SH-SY5Y (cell line): ENCODE results near the gene GDF9.

Experiments
- GATA2 ChIP-seq: IDR thresholded peaks from 2 replicates; pipeline ENCODE4 v1.6.1; 2011; ENCODE audit warnings: mild to moderate bottlenecking, low read depth, low read length
- GATA3 ChIP-seq: IDR thresholded peaks from 2 replicates; pipeline ENCODE4 v1.6.1; 2011; ENCODE audit warnings: low read depth, mild to moderate bottlenecking, low read length, moderate library complexity

The GDF9 gene

DNA sequence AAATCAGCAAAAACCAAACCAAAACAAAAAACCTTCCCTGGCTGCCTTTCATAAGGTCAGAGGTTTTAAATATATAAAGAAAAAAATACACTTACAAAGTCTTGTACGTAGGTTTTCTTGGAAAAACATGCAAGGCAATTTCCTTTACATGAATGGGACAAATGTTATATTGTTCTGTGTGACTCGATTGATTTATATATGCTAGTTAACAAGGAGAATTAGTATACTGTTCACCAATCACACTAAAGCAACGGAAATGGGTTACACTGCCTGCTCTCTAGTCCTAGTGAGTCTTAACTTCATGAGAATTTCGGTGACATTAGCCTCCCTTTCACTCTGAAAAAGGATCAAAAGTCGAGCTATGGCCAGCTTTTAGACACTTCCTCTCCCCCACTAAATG is 5.5 kb downstream of the GDF9 start:
- no peak for TF ChIP-seq GATA3
- TF ChIP-seq GATA2 = no peak

DNA sequence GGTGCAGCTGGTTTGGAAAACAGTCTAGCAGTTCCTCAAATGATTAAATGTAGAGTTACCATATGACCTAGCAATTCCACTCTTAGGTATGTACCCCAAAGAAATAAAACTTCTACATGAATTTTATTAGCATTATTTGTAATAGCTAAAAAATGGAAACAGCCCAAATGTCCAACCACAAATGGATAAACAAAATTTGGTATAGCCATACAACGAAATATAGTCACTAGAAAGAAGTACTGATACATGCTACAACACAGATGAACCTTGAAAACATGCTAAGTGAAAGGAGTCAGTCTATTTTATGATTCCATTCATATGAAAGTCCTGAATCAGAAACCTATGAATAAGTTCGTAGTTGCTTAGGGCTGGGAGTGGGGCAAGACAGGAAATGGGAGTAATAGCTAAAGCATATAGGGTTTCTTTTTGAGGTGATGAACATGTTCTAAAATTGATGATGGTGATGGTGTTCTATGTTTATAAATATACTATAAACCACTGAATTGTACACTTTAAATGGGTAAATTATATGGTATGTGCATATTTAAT is 6.3 kb downstream of the GDF9 start:
- TF ChIP-seq GATA2 (no peak), GATA3 (no peak)

- TF ChIP-seq GATA3 = no peak
- no peak for TF ChIP-seq GATA2
Measured at GRCh38 chr5:132856011-132856410, 10.3 kb downstream of the GDF9 start.

DNA sequence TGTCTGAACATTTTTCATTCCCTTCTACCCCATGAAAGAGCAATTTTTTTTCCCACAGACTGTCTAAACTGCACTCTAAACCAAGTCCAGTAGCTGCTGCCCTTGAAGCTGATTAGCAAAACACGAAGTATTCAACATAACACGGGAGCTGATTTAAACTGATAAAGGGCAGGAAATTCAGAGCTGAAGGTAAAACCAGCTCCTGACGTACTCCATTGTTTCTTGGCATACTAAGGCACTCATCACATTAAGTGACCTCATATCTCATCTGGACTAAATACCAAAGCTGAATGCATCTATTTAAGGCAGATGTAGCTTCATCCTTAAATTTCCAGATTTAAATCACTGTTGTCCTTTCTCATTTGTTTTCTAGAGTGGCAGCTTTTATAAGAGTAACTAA is 12.0 kb downstream of the GDF9 start:
- TF ChIP-seq GATA3 (no peak), GATA2 (peak; percentile 9; the same call in 1 of the 2 replicates)

DNA sequence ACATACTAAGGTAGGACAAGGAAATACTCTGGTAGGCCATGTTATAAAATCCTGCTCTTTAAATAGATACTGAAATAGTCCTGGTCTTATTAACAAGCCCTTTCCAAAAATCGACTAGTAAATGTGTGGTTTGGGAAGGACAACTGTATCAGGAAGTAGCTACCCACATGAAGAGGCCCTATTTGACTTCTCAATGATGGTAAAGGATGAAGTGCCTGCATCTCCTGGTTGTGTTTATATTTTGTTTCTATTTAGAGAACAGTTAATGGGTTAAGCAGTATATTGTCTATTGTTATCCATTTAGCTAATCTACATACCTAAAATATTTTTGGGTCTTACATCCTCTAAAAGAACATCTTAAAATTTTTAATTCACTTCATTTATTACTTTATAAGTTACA is 12.5 kb downstream of the GDF9 start:
- TF ChIP-seq GATA3 (no peak), GATA2 (no peak)

DNA sequence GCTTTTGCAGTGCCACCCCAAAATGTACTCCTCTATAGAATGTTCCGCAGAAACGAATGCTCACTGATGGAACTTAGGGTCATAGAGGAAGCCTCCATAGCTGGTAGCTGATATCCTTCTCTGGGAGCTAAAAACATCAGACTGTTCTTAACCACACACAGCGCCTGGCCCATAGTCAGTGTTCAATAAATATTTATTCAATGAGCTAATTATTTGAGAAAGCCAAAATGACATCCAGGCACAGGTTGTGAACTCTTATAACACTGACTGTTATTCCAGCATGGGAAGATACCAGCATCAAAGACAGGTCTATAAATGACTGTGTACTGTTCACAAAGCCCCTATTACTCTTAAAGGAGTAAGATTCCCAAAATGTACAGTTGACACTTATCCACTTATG is 12.9 kb downstream of the GDF9 start:
- no peak for TF ChIP-seq GATA2
- TF ChIP-seq GATA3 = no peak

- no peak for TF ChIP-seq GATA2
Measured at GRCh38 chr5:132850066-132850465, 16.2 kb downstream of the GDF9 start.

- TF ChIP-seq GATA3 (no peak), GATA2 (no peak)
Measured at GRCh38 chr5:132849347-132849746, 16.9 kb downstream of the GDF9 start.

DNA sequence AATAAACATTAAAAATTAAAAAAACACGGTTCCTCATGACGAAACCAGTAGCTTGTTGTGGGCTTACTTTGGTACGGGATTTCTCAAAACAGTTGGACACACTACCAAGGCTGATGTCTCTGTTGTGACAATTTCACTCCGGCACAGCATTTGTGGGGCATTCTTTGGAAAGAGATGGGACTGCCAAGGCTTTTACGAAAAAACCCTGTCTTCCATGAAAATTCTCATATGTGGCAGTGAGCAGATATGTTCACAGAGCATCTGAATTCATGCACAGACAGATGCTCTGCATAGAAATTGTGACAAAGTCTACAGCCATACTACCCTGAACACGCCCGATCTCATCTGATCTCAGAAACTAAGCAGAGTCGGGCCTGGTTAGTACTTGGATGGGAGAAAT is 18.0 kb downstream of the GDF9 start:
- no peak for TF ChIP-seq GATA2

GRCh38 chr5:132841305-132841704 is 25.0 kb downstream of the GDF9 start:
- TF ChIP-seq GATA2 = no peak
- TF ChIP-seq GATA3 = no peak

DNA sequence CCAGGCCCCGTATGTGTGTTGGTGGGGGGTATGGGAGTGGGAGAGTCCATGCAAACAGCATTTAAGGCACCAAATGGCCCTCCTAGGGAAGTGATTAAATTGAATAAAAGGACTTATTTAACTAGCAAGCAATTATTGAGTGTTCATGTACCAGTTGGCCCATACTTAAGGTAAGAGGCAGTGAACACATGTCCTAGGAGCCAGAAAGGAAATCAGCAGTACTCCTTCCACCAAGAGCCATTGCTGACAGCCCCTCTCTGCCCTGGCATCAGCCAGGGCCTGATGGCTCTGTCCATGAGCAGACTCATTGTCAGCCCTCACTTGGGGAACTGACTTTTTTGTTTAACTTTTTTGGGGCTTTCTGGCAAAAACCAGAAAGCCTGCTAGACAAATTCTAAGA is 25.4 kb downstream of the GDF9 start:
- TF ChIP-seq GATA2 (no peak), GATA3 (no peak)

DNA sequence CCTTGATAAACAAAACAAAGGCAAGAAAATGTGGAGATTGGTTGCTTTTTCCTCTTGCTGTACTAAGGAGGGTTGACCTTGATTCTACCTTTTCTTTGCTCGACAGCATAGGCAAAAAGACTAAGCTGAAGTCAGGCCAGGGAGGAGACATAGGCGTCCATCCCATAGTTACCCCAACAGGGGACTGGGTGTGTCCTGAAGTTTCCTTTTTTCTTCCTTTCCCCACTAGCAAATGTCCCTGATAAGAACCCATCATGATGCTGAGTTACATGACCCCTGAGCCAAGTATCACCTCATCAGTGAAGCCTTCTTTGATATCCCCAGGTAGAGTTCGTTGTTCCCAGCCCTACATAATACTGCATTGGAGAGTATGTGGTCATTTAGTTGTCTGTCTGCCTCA is 26.0 kb downstream of the GDF9 start:
- no peak for TF ChIP-seq GATA3
- TF ChIP-seq GATA2 = no peak

- TF ChIP-seq GATA2 (no peak), GATA3 (no peak)
Measured at GRCh38 chr5:132839426-132840301, 26.6 kb downstream of the GDF9 start.

- TF ChIP-seq GATA2 (no peak), GATA3 (no peak)
Measured at GRCh38 chr5:132838516-132839282, 27.6 kb downstream of the GDF9 start.

GRCh38 chr5:132837868-132838267 is 28.4 kb downstream of the GDF9 start:
- no peak for TF ChIP-seq GATA3
- TF ChIP-seq GATA2 = no peak
